ENCODE measurements around the gene MYMK.

GRCh38 chr9:133505186-133505830 is 19.5 kb downstream of the MYMK start:
- TF ChIP-seq, protein P1, sequence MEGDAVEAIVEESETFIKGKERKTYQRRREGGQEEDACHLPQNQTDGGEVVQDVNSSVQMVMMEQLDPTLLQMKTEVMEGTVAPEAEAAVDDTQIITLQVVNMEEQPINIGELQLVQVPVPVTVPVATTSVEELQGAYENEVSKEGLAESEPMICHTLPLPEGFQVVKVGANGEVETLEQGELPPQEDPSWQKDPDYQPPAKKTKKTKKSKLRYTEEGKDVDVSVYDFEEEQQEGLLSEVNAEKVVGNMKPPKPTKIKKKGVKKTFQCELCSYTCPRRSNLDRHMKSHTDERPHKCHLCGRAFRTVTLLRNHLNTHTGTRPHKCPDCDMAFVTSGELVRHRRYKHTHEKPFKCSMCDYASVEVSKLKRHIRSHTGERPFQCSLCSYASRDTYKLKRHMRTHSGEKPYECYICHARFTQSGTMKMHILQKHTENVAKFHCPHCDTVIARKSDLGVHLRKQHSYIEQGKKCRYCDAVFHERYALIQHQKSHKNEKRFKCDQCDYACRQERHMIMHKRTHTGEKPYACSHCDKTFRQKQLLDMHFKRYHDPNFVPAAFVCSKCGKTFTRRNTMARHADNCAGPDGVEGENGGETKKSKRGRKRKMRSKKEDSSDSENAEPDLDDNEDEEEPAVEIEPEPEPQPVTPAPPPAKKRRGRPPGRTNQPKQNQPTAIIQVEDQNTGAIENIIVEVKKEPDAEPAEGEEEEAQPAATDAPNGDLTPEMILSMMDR (IDR thresholded peaks at IDR 0.05 in 4 of 5, conservative IDR thresholded peaks at IDR 0.05 in 1 of 5) = no peak
- no peak for TF ChIP-seq POLR2A (IDR thresholded peaks at IDR 0.05)
